ENCODE measurements around the gene TFF3. TPM values are rescaled to one million over a fixed set of nuclear protein-coding genes. Genes with fewer than 3 reads are reported as not detected.

The TFF3 gene
- polyA plus RNA-seq, 1 experiment = not detected

- TF ChIP-seq, protein P1, sequence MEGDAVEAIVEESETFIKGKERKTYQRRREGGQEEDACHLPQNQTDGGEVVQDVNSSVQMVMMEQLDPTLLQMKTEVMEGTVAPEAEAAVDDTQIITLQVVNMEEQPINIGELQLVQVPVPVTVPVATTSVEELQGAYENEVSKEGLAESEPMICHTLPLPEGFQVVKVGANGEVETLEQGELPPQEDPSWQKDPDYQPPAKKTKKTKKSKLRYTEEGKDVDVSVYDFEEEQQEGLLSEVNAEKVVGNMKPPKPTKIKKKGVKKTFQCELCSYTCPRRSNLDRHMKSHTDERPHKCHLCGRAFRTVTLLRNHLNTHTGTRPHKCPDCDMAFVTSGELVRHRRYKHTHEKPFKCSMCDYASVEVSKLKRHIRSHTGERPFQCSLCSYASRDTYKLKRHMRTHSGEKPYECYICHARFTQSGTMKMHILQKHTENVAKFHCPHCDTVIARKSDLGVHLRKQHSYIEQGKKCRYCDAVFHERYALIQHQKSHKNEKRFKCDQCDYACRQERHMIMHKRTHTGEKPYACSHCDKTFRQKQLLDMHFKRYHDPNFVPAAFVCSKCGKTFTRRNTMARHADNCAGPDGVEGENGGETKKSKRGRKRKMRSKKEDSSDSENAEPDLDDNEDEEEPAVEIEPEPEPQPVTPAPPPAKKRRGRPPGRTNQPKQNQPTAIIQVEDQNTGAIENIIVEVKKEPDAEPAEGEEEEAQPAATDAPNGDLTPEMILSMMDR (IDR thresholded peaks at IDR 0.05; ENCODE audit: insufficient read depth, low read depth, low read length) = no peak
Observed at GRCh38 chr21:42343101-42343500, 27.9 kb upstream of the TFF3 start.

DNA sequence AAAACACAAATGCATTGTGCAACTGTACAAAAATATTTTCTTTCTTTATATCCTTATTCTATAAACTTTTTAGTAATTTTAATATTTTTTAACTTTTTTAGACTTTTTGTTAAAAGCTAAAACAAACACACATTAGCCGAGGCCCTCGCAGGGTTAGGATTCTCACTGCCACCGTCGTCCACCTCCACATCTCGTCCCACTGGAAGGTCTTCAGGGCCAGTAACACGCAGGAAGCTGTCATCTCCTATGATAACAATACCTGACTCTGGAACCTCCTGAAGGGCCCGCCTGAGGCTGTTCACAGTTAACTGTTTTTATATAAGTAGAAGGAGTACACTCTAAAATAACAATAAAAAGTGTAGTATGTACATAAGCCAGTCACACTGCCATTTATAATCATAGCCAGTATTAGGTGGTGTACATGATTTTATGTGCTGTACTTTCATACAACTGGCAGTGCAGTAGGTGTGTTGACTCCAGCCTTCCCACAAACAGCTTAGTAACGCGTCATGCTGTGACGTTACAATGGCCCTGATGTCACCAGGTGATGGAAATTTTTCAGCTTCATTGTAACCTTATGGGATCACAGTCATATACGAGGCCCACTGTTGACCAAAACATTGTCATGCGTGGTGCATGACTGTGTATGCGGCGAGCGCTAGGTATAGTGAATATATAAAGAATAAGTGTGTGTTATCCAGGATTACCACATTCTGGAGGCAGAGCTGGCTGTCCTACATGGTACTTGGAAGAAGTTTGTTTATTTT is 26.8 kb upstream of the TFF3 start:
- TF ChIP-seq, protein P1 (IDR thresholded peaks at IDR 0.05; ENCODE audit: insufficient read depth, low read depth, low read length) = no peak
- DNase-seq (ENCODE audit: low read depth) = no peak
- ChIA-PET POLR2A (no interaction called here), CTCF (no interaction called here)
- Histone ChIP-seq H3K36me3 (ENCODE audit: control insufficient read depth, insufficient read depth, low read length) (no peaks in the 10 kb centered on the region), H3K27me3 (ENCODE audit: control insufficient read depth, insufficient read depth, low read length) (peaks cover 2% of the 10 kb centered on the region), H3K4me3 (ENCODE audit: low read depth, low read length) (no peak overlapping the region)

More at GRCh38 chr21:42343101-42343500, 27.9 kb upstream of the TFF3 start:
- no peaks in the 10 kb centered on the region for H3K36me3 ChIP-seq (ENCODE audit: control insufficient read depth, insufficient read depth, low read length)
- ChIA-PET CTCF (no interaction called here), POLR2A (no interaction called here)
- no peak overlapping the region for H3K4me3 ChIP-seq (ENCODE audit: low read depth, low read length)
- no peak for DNase-seq (ENCODE audit: low read depth)
- H3K27me3 ChIP-seq (ENCODE audit: control insufficient read depth, insufficient read depth, low read length) = no peaks in the 10 kb centered on the region

GRCh38 chr21:42340187-42341050 is 25.2 kb upstream of the TFF3 start:
- no peaks in the 10 kb centered on the region for H3K36me3 ChIP-seq (ENCODE audit: control insufficient read depth, insufficient read depth, low read length)
- POLR2A ChIA-PET = no interaction called here
- CTCF ChIA-PET = interaction anchor here (1.3 kb wide), 1 partner anchor 9 kb away, joined by 3 read pairs; no protein-coding TSS in a partner anchor

DNA sequence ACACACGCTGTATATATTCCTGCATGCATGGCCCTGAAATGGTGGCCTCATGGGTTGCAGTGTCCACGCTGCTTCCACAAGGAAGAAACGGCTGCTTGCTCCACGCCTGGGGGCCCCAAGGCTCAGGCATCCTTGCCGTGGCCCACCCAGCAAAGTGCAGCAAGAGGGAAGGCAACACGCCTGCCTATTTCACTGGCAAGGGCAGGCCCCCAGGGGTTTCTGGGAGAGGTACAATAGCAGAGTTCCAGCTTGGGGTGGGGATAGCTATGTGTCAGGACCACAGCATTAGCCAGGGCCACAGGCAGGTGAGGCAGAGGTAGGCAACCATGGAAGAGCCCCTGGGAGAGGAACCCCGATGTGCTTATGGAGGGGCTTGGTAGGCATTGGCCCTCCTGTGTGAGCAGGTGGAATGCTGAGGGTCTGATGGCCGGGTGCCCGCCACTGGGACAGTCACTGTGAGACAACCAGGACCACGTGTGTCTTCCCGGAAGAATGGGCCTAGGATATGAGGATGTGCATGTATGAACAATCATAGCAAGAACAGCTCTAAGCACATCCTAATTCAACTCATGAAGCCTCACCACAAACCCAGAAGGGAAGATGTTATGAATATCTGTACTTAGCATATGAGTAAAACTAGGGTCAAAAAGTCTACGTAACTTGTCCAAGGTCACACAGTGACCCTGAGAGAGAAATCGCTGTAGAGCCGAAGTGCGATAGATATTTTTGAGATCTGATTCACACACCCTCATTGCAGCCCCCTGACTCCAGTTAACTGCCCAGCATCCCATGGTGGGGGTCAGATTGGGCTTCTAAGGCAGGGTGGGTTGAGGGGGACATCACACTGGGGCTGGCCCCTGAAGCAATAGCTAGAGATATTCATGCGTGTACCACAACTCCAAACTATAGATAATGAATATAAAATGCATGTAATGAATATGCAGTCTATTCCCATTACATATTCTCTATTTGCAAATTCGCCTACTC is 23.8 kb upstream of the TFF3 start:
- TF ChIP-seq, protein P1 (IDR thresholded peaks at IDR 0.05; ENCODE audit: insufficient read depth, low read depth, low read length) = no peak
- no peaks in the 10 kb centered on the region for H3K36me3 ChIP-seq (ENCODE audit: control insufficient read depth, insufficient read depth, low read length)
- CTCF ChIA-PET = interaction anchor here (1.0 to 1.1 kb wide), 2 partner anchors 8 to 194 kb away, joined by 3 to 4 read pairs; no protein-coding TSS in a partner anchor
- DNase-seq (ENCODE audit: low read depth) = no peak
- POLR2A ChIA-PET = no interaction called here
- H3K4me3 ChIP-seq (ENCODE audit: low read depth, low read length) = no peak overlapping the region
- peaks cover 2% of the 10 kb centered on the region for H3K27me3 ChIP-seq (ENCODE audit: control insufficient read depth, insufficient read depth, low read length)

More at GRCh38 chr21:42340187-42341050, 25.2 kb upstream of the TFF3 start:
- TF ChIP-seq, protein P1 (IDR thresholded peaks at IDR 0.05; ENCODE audit: insufficient read depth, low read depth, low read length) = no peak
- no peak for DNase-seq (ENCODE audit: low read depth)
- H3K4me3 ChIP-seq (ENCODE audit: low read depth, low read length) = no peak overlapping the region
- H3K27me3 ChIP-seq (ENCODE audit: control insufficient read depth, insufficient read depth, low read length) = peaks cover 2% of the 10 kb centered on the region
